GM12878 (cell line): ENCODE results near the gene HECTD4.

Experiments
- JUNB ChIP-seq: IDR thresholded peaks from 2 replicates; pipeline ENCODE4 v1.6.1; 2016; ENCODE audit warnings: antibody characterized with exemption, mild to moderate bottlenecking
- NFYA ChIP-seq: IDR thresholded peaks from 2 replicates; pipeline ENCODE4 v1.6.1; 2011; ENCODE audit warnings: low read depth, mild to moderate bottlenecking, low read length, improper control_type of control experiment, borderline replicate concordance
- POLR2A ChIP-seq: IDR thresholded peaks from 2 replicates; pipeline ENCODE4 v1.6.1; 2011; ENCODE audit warnings: low read depth, mild to moderate bottlenecking, low read length
- POLR2AphosphoS5 ChIP-seq: IDR thresholded peaks from 2 replicates; pipeline ENCODE4 v1.6.1; 2011; ENCODE audit warnings: mild to moderate bottlenecking, low read length, inconsistent platforms
- RAD21 ChIP-seq: IDR thresholded peaks from 2 replicates; pipeline ENCODE4 v1.6.1; 2011; ENCODE audit warnings: mild to moderate bottlenecking, low read depth, low read length, moderate library complexity; ENCODE audit not compliant: insufficient read depth
- RUNX3 ChIP-seq: IDR thresholded peaks from 2 replicates; pipeline ENCODE4 v1.6.1; 2012; ENCODE audit warnings: low read length, inconsistent platforms

- no peak for TF ChIP-seq RUNX3
- TF ChIP-seq NFYA = no peak
- no peak for TF ChIP-seq JUNB
- no peak for TF ChIP-seq POLR2A
- no peak for TF ChIP-seq RAD21
- no peak for TF ChIP-seq POLR2AphosphoS5
Observed at GRCh38 chr12:112325622-112326207, 56.5 kb downstream of the HECTD4 start.
